Fibroblast of lung (primary cell): ENCODE results near the gene LAGE3.

Experiments
- EZH2 ChIP-seq: IDR thresholded peaks from 2 replicates; pipeline ENCODE4 v1.5.1; 2012; ENCODE audit warnings: low read length, control low read depth, mild to moderate bottlenecking; ENCODE audit errors: missing control alignments
- TF ChIP-seq, protein P1 (sequence below), 2 donors: IDR thresholded peaks in 1 of 2; conservative IDR thresholded peaks in 1 of 2; 1 replicate in 1 of 2; 2 replicates in 1 of 2; pipeline ENCODE4 v1.5.1; 2011 to 2012; ENCODE audit warnings: low read length in 2 of 2, control low read depth in 1 of 2, inconsistent platforms in 1 of 2, low read depth in 1 of 2, mild to moderate bottlenecking in 1 of 2

DNA sequence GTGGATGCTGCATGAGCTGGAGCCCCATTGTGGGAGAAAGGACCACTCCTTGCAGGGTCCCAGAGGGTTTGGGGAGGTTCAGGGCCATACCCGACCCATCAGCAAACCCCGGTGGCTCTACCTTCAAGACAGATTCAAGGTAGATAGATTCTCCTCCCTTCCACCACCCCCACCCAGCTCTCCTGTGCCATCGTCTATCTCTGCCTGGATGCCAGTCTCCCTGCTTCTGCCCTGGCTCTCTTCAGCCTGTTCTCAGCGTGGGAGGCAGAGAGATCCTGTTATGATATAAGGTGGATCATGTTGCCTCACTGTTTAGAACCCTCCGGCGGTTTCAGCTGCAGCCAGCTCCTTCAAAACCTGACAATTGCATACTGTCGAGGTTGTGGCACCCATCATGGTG is 5.4 kb downstream of the LAGE3 start:
- TF ChIP-seq, protein P1, sequence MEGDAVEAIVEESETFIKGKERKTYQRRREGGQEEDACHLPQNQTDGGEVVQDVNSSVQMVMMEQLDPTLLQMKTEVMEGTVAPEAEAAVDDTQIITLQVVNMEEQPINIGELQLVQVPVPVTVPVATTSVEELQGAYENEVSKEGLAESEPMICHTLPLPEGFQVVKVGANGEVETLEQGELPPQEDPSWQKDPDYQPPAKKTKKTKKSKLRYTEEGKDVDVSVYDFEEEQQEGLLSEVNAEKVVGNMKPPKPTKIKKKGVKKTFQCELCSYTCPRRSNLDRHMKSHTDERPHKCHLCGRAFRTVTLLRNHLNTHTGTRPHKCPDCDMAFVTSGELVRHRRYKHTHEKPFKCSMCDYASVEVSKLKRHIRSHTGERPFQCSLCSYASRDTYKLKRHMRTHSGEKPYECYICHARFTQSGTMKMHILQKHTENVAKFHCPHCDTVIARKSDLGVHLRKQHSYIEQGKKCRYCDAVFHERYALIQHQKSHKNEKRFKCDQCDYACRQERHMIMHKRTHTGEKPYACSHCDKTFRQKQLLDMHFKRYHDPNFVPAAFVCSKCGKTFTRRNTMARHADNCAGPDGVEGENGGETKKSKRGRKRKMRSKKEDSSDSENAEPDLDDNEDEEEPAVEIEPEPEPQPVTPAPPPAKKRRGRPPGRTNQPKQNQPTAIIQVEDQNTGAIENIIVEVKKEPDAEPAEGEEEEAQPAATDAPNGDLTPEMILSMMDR (conservative IDR thresholded peaks at IDR 0.05 in 1 of 2, IDR thresholded peaks at IDR 0.05 in 1 of 2; ENCODE audit: low read depth in 1 of 2, low read length in 2 of 2) = no peak
- no peak for TF ChIP-seq EZH2
